ENCODE measurements around the gene FHL2.
A peak's percentile ranks its signal among the peaks of the same experiment; 100 is the strongest.

FHL2 gene

DNA sequence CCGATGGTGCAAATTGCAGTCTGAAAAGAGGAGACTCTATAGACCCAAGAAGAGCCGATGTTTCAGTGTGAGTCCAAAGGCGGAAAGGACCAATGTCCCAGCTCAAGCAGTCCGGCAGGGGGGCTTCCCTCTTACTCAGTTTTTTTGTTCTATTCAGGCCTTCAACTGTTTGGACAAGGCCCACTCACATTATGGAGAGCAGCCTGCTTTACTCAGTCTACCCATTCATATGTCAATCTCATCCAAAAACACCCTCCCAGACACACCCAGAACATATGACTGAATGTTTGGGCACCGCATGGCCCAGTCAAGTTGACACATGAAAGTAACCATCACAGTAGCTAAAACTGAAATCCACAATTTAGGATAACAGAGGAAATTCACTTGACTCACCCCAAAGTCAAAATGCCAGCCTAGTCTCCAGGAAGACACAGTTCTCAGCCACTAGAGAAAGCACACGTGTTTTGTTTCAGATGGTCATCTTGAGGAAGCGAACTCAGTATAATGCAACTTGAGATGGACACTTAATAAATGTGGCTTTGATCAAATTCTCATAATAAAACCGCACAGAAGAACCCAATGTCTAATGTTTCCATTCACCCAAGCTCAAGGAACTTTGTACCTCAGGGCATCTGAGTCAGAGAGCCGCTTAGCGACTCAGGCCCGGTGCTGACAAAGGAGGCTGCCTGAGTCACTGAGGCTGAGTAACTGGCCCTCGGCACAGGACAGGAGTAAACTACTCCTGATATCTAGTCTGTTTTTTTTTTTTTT is 2.4 kb downstream of the FHL2 start:
- peak; percentile 28 for FAIRE-seq

DNA sequence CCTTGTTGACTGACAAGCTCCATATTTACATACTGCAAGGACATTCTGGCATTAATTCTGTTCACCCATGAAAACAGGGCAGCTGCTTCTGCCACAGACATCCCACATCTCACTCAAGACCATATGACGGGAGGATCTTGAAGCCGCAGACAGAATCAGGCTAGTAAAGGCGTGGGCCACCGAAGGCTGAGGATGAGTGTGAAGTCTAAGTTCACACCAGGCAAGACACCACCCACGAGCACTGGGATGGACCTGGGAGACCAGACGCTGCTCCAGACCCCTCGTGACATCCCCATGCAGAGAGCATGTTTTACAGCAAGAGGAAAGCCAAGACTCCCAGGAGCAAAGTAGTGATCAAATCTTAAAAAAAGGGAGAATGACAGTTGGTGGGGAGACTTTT is 3.2 kb downstream of the FHL2 start:
- FAIRE-seq = no peak

DNA sequence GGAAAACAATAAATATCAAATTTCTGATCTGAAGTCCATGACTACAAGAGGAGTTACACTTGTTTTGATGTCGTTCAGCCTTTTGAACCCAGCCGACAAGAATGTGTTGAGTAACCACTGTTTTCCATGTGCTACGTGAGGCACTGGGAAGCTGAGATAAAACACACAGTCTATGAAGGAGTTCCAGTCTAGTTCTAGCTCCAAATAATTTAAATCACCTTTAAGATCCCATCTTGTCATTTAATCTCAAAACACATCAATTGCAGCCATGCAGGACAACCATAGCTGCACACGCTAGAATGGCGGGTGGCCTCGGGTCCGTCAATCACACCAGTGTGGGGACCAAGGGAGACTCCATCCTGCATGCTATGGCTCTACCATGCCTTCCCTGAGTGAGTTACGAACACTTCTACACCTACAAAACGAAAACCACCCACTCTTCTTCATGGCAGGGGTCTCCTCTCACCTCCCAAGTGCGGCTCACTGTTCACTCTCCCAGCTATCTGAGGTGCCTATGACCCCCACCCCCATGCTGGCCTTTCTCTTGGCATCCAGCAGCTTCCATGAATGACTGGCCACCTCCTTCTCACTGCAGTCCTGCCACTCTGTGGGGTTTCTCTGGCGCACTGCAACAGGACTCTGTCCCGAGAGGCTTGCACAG is 3.8 kb downstream of the FHL2 start:
- FAIRE-seq = no peak

DNA sequence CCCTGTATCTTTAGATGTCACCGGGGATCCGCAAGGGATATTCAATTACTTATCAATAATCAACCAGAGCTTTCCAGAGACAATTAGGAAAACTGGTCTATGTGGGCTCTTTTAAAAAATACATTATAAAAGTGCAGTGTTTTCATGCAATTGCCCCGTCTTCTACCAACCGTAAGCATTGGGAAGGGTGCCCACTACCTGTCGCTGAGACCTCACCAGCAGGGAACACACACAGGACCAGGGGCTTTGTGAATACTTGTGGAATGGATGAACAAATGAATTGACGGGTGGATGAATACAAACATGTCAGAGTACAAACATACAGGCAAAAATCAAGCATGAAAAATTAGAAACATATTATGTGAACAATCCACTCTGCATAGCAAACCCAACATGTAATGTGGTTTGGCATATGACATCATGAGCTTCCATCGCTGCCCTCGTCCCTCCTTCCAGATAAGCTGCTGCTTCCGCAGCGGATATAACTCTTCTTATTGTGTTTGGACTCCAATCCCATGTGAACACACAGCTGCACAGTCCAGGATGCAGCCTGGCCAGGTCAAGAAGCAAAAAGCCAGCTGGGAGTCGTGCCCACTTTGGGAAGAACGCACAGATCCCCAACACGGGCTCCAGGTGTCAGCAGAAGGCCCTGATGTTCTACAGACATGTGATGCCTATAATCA is 5.3 kb downstream of the FHL2 start:
- no peak for FAIRE-seq

GRCh38 chr2:105391763-105392662 is 6.8 kb downstream of the FHL2 start:
- no peak for FAIRE-seq

GRCh38 chr2:105391058-105391627 is 7.7 kb downstream of the FHL2 start:
- FAIRE-seq = no peak

DNA sequence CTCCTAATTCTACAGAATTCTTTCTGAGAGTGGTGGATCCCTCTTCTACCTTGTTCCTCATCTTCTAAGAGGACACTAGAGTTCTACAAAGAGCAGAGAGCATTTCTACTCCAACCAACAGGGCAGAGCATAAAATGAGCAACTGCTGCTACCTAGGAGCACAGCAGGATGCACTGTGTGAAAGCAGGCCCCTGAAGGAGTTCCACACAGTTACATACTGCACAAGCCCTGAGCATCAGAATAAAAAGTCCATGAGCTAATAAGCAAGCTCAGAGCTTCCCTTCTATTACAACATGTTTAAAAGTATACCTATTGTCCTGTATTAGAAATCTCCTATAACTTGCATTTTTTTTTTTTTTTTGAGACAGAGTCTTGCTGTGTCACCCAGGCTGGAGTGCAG is 8.4 kb downstream of the FHL2 start:
- no peak for FAIRE-seq

DNA sequence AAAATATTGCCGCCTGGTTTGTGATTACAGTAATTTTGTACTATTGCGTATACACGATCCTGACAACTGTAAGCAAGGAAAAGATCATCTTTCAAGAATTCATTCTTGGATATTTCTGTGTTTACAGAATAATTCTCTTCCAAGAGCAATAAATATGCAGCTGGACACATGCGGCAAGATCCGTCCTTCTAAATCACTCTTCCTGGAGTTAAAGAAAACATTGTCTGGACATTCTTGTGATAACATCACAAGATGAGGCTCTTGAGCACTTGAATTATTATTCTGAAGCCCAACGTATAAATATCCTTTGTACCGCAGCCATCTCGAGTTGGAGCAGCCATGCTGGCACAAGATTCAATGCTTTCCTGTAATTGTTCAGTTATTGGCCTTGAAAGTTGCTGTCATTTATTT is 9.9 kb downstream of the FHL2 start:
- no peak for FAIRE-seq

DNA sequence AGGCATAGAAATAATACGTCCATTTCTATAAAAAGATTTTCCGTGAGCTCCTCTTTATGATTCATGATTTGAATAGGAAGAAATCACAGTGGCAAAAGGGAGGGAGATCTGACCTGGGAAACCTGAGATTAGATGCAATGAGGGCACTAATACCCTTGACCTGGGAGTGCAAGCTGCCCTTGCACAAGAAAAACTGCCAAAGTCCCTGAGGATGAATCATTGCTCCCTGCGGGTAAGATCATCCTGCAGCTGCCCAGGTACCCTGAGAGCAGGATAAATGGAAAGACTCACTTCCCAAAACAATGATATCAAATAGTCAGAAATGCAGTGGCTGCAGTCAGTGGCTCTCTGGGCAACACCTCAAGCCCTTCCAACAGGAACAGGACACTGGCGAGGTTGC is 11.6 kb downstream of the FHL2 start:
- no peak for FAIRE-seq

DNA sequence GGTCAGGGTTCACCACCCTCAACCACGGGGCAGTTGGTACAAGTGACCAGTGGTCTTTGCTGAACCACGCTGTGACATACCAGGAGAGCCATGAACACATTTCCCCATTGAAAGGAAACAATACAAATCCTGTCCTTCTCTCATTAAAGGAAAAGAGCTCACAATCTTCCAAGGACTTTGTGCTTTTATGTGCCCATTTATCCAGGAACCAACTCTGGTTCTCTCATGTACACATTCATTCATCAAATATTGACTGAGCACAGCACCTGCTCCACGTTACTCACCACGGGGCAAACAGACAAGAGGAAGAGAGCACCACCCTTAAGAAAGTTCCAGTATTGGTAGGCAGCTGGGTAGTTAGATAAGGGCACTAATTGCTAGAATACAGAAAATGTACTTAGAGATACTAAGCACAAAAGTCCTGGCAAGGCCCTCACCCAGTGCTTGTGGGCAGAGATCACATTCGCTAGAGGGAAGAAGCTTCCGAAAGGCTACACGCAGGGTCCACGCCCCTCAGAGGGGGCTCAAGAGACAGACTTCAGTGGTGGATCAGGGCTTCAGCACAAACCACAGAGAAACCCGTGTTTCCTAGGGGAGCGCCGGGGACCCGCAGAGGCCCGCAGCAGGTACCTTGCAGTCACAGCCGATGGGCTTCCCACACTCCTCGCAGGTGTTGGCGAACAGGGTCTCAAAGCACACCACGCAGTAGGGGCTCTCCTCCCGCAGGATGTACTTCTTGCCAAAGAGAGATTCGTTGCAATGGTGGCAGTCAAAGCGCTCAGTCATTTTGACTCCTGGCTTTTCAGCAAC is 12.9 kb downstream of the FHL2 start:
- FAIRE-seq = no peak

- no peak for FAIRE-seq
Observed at GRCh38 chr2:105384861-105385260, 14.0 kb downstream of the FHL2 start.

- no peak for FAIRE-seq
Observed at GRCh38 chr2:105384216-105384615, 14.6 kb downstream of the FHL2 start.

GRCh38 chr2:105383432-105384166 is 15.3 kb downstream of the FHL2 start:
- FAIRE-seq = no peak

- FAIRE-seq = no peak
Observed at GRCh38 chr2:105382177-105382576, 16.7 kb downstream of the FHL2 start.

- no peak for FAIRE-seq
Observed at GRCh38 chr2:105381101-105381668, 17.7 kb downstream of the FHL2 start.

GRCh38 chr2:105380432-105381100 is 18.3 kb downstream of the FHL2 start:
- no peak for FAIRE-seq

DNA sequence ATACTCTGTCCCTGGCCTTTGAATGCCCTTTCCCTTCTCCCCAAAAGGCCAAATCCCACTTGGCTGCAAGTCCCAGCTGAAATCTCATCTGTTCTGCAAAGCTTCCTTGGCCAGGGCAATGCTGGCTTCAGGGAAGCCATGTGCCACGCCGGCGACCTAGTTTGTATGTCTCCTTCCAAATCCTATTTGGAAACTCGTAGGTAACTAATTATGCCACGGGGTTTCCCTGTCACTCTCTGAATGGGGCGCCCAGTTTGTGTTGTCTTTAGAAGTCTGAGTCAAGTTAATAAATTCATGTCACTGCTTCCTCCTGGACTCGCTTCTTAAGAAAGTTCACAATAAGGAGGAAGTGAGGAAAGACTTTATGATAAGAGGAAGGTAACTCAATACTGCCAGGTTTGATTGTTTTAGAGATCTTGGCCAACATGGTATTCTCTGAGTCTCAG is 19.1 kb downstream of the FHL2 start:
- no peak for FAIRE-seq

DNA sequence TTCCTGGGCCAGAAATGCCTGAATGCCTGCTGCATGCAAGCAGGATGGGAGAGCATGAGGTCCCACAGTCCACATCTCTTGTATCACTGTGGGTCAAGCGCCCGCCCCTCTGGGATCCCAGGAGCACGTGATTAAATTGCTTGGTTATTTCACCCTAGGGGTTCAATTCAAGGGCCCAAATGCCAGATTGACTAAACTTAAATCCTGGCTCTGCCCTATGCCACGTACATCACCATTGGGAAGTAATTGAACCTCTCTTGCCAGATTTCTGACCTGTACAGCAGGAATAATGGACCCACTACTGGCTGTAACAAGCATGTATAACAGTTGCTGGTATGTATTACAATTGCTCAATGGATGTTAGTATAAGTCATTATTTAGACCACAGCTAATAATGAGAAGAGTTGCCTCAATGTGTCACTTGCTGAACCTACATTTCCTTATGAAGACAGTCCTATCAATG is 19.9 kb downstream of the FHL2 start:
- no peak for FAIRE-seq

DNA sequence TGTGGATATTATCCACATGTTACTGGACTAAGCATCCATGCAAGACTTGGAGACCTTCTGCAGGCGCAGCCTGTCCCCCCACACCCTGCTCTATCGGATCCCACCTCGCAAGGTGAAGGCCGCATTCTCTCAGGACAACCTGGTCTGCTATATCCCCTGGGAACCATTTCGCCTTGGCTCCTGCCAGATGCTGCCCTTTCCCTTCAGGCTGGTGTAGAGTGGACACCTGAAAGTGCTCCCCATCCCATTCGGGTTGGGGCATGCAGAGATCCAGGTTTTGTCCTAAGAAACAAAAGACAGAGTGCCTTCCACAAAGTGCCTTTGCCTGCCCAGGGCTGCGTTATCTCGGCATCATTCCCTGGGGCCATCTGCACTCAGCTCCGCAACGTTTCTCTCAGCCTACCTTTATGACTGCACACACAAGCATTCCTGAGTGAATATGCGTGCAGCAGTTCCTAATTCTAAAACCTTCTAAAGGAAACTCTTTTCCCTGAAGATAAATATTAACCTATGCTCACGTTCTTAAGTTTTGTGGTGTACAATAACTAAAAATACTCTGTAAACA is 20.5 kb downstream of the FHL2 start:
- no peak for FAIRE-seq

DNA sequence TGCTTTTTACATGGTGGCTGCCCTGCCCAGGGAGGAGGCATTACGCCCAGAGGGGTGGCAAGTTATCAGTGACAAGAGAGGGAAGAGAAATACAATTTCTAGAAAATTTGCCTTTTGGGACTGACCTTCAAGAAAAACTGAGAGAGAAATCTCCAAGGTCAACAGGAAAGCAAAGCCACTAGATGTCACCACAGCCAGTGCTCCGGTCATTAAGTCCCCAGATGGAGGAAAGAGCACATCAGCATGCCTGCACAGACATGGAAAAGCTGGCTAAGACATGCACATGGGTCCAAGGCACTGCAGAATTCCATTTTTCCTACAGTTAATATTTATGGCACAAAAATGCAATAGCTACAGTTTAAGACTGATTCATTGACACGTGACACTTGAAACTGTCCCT is 21.0 kb downstream of the FHL2 start:
- FAIRE-seq = no peak

Data from G401.6 (cell line).